H9 (cell line): ENCODE measurements around the gene ADAMTS16. TPM values are rescaled to one million over a fixed set of nuclear protein-coding genes. Genes with fewer than 3 reads are reported as not detected.

Source experiments
- DNase-seq: peaks from one replicate; pipeline ENCODE4 v3.0.0-alpha.2; 2017
- H2AFZ ChIP-seq: one replicate; pipeline ENCODE4 v1.6.1; 2013; ENCODE audit warnings: mild to moderate bottlenecking, low read length, control low read depth, moderate library complexity
- H2AK5ac ChIP-seq: 2 replicates; pipeline ENCODE4 v1.6.1; 2013; ENCODE audit warnings: low read length, control low read depth, mixed read lengths; ENCODE audit not compliant: insufficient read length
- H2BK120ac ChIP-seq: one replicate; pipeline ENCODE4 v1.6.1; 2013; ENCODE audit warnings: low read depth, mild to moderate bottlenecking, low read length, control low read depth, inconsistent platforms; ENCODE audit not compliant: poor library complexity, severe bottlenecking
- H2BK12ac ChIP-seq: 2 replicates; pipeline ENCODE4 v1.6.1; 2013; ENCODE audit warnings: low read length, control low read depth, mixed read lengths, low read depth; ENCODE audit not compliant: insufficient read length
- H2BK15ac ChIP-seq: 2 replicates; pipeline ENCODE4 v1.6.1; 2013; ENCODE audit warnings: low read depth, low read length, control low read depth
- H2BK20ac ChIP-seq: one replicate; pipeline ENCODE4 v1.6.1; 2013; ENCODE audit warnings: low read depth, mild to moderate bottlenecking, low read length, control low read depth, inconsistent platforms; ENCODE audit not compliant: poor library complexity, severe bottlenecking
- H2BK5ac ChIP-seq: 2 replicates; pipeline ENCODE4 v1.6.1; 2013; ENCODE audit warnings: low read length, control low read depth, mixed read lengths; ENCODE audit not compliant: insufficient read length
- H3K14ac ChIP-seq: 2 replicates; pipeline ENCODE4 v1.6.1; 2013; ENCODE audit warnings: low read length, control low read depth; ENCODE audit not compliant: insufficient read depth
- H3K18ac ChIP-seq: 2 replicates; pipeline ENCODE4 v1.6.1; 2013; ENCODE audit warnings: low read depth, mild to moderate bottlenecking, mixed read lengths, low read length, control low read depth; ENCODE audit not compliant: insufficient read length
- H3K23ac ChIP-seq: 2 replicates; pipeline ENCODE4 v1.6.1; 2013; ENCODE audit warnings: low read length, control low read depth, mixed read lengths, low read depth; ENCODE audit not compliant: insufficient read length
- H3K23me2 ChIP-seq: 2 replicates; pipeline ENCODE4 v1.6.1; 2013; ENCODE audit warnings: low read depth, mild to moderate bottlenecking, mixed read lengths, low read length, control low read depth; ENCODE audit not compliant: insufficient read length, poor library complexity, severe bottlenecking
- H3K27ac ChIP-seq: 2 replicates; pipeline ENCODE4 v1.5.1; 2013; ENCODE audit warnings: low read length, control low read depth, mixed read lengths, low read depth; ENCODE audit not compliant: insufficient read length
- H3K27me3 ChIP-seq: 2 replicates; pipeline ENCODE4 v1.6.1; 2013; ENCODE audit warnings: low read length, control low read depth, inconsistent platforms; ENCODE audit not compliant: insufficient read depth
- H3K4ac ChIP-seq: 2 replicates; pipeline ENCODE4 v1.6.1; 2013; ENCODE audit warnings: low read depth, mild to moderate bottlenecking, control low read depth, inconsistent platforms, low read length, moderate library complexity
- H3K4me1 ChIP-seq: 2 replicates; pipeline ENCODE4 v1.6.1; 2013; ENCODE audit warnings: low read length, control low read depth, inconsistent platforms; ENCODE audit not compliant: insufficient read depth
- H3K4me2 ChIP-seq: 2 replicates; pipeline ENCODE4 v1.6.1; 2013; ENCODE audit warnings: low read length, control low read depth, mixed read lengths; ENCODE audit not compliant: insufficient read length, insufficient read depth
- H3K56ac ChIP-seq: 2 replicates; pipeline ENCODE4 v1.6.1; 2013; ENCODE audit warnings: low read depth, mild to moderate bottlenecking, mixed read lengths, low read length, control low read depth; ENCODE audit not compliant: insufficient read length
- H3K79me1 ChIP-seq: 2 replicates; pipeline ENCODE4 v1.6.1; 2013; ENCODE audit warnings: low read depth, mild to moderate bottlenecking, moderate library complexity, low read length, control low read depth, inconsistent platforms; ENCODE audit not compliant: insufficient read depth, poor library complexity, severe bottlenecking
- H3K79me2 ChIP-seq: 2 replicates; pipeline ENCODE4 v1.6.1; 2013; ENCODE audit warnings: low read length, control low read depth, inconsistent platforms; ENCODE audit not compliant: insufficient read depth
- H3K9ac ChIP-seq: 2 replicates; pipeline ENCODE4 v1.6.1; 2013; ENCODE audit warnings: low read length, control low read depth, mixed read lengths; ENCODE audit not compliant: insufficient read length; ENCODE audit errors: extremely low read depth
- H3K9me3 ChIP-seq: one replicate; pipeline ENCODE4 v1.6.1; 2013; ENCODE audit warnings: low read depth, low read length, inconsistent platforms; ENCODE audit not compliant: control insufficient read depth
- H3T11ph ChIP-seq: one replicate; pipeline ENCODE4 v1.6.1; 2013; ENCODE audit warnings: mild to moderate bottlenecking, low read length, control low read depth, inconsistent platforms
- H4K20me1 ChIP-seq: one replicate; pipeline ENCODE4 v1.6.1; 2013; ENCODE audit not compliant: control insufficient read depth, insufficient read length, insufficient read depth
- H4K5ac ChIP-seq: 2 replicates; pipeline ENCODE4 v1.6.1; 2013; ENCODE audit warnings: low read depth, mild to moderate bottlenecking, mixed read lengths, low read length, control low read depth; ENCODE audit not compliant: insufficient read length
- H4K8ac ChIP-seq: replicated peaks from 2 replicates; pipeline ENCODE4 v1.6.1; 2013; ENCODE audit warnings: low read length, control low read depth, mixed read lengths, low read depth; ENCODE audit not compliant: insufficient read length
- H4K91ac ChIP-seq: 2 replicates; pipeline ENCODE4 v1.6.1; 2013; ENCODE audit warnings: low read depth, mild to moderate bottlenecking, moderate library complexity, mixed read lengths, low read length, control low read depth; ENCODE audit not compliant: insufficient read length
- H3K27ac Mint-ChIP-seq, 3 experiments: 2 replicates in 2 of 3; 3 replicates in 1 of 3; pipeline ENCODE4 v1.8.0; 2020 to 2021; ENCODE audit warnings: mixed read lengths in 3 of 3, mild to moderate bottlenecking in 1 of 3, moderate library complexity in 1 of 3
- H3K27me3 Mint-ChIP-seq: 2 replicates; pipeline ENCODE4 v1.8.0; 2021; ENCODE audit warnings: low read depth, mild to moderate bottlenecking, moderate library complexity, mixed read lengths
- H3K36me3 Mint-ChIP-seq, 3 experiments: 2 replicates in 2 of 3; 3 replicates in 1 of 3; pipeline ENCODE4 v1.8.0; 2020 to 2021; ENCODE audit warnings: low read depth in 3 of 3, mixed read lengths in 3 of 3; ENCODE audit not compliant: insufficient read depth in 1 of 3
- H3K4me1 Mint-ChIP-seq, 2 experiments: 2 replicates each; pipeline ENCODE4 v1.8.0; 2020; ENCODE audit warnings: mixed read lengths in 2 of 2
- H3K4me3 Mint-ChIP-seq, 2 experiments: 2 replicates in 1 of 2; 3 replicates in 1 of 2; pipeline ENCODE4 v1.8.0; 2020 to 2021; ENCODE audit warnings: mild to moderate bottlenecking in 2 of 2, mixed read lengths in 2 of 2, moderate library complexity in 1 of 2
- H3K9me3 Mint-ChIP-seq, 2 experiments: 2 replicates in 1 of 2; 3 replicates in 1 of 2; pipeline ENCODE4 v1.8.0; 2020; ENCODE audit warnings: mild to moderate bottlenecking in 2 of 2, mixed read lengths in 2 of 2, moderate library complexity in 1 of 2
- WGBS: extraction: QIAGEN DNeasy Blood & Tissue Kit; methylation state at CpG from one replicate; pipeline ENCODE4 v1.1.7; 2013; ENCODE audit warnings: missing lambda C conversion rate, low lambda C conversion rate, mixed read lengths; ENCODE audit not compliant: insufficient read length; ENCODE audit errors: extremely low coverage; 5-methylcytosine and 5-hydroxymethylcytosine counted together
- total RNA-seq: library from RNA; stranded (reverse); gene quantifications from 2 replicates; pipeline ENCODE4 v1.2.1, GENCODE V29; 2021
- TF ChIP-seq, protein P1 (sequence below): fragments of 200-600 bp; sonication (generic); conservative IDR thresholded peaks from 3 replicates; pipeline ENCODE4 v1.8.0; 2021; ENCODE audit warnings: antibody characterized with exemption, mild to moderate bottlenecking

ADAMTS16 gene
- total RNA-seq, 1 experiment from 2014 or later = 4.5 TPM

DNA sequence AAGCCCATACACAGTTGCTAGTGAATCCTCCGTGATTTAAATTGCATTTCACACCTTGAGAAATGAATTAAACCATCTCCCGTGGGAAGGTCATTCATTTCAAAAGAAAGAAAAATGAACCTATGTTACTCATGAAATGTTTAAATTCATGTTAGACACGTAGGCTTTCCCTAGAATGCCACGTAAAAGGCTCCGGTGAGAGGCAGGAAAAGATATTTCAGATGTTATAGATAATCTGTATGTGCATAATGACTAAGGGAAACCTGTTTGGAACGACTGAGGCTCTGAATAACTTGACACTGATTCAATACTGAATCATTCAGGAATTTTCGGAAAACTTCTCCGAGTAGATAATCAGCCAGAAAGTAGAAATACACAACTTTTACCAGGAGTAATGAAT lies 148.1 kb downstream of the ADAMTS16 start:
- Histone ChIP-seq H3K4ac (no peak overlapping the region), H4K8ac (no peak overlapping the region), H3K27ac (no peak overlapping the region), H3K9ac (no peak overlapping the region), H3K23me2 (no peaks in the 10 kb centered on the region), H2BK20ac (no peak overlapping the region), H4K5ac (no peak overlapping the region), H3K4me2 (no peak overlapping the region), H4K20me1 (no peaks in the 10 kb centered on the region), H2BK15ac (no peak overlapping the region), H3K56ac (no peak overlapping the region), H2AFZ (no peak overlapping the region), H3T11ph (no peak overlapping the region), H3K18ac (no peak overlapping the region), H4K91ac (no peak overlapping the region), H3K23ac (no peak overlapping the region), H3K14ac (no peak overlapping the region), H3K9me3 (no peaks in the 10 kb centered on the region), H3K27me3 (no peaks in the 10 kb centered on the region), H2BK120ac (no peak overlapping the region), H3K79me2 (no peaks in the 10 kb centered on the region), H3K79me1 (no peaks in the 10 kb centered on the region), H2AK5ac (no peak overlapping the region), H3K4me1 (peaks cover 2% of the 10 kb centered on the region; the same call in 1 of the 2 replicates), H2BK5ac (no peak overlapping the region), H2BK12ac (no peak overlapping the region)
- Mint-ChIP-seq H3K9me3 (peaks cover under 1 to 3% of the 10 kb centered on the region in 2 experiments; a peak in 3 of 5 replicates), H3K36me3 (peaks cover 0 to 4% (median 2%) of the 10 kb centered on the region in 3 experiments; a peak in 4 of 7 replicates), H3K4me3 (no peak overlapping the region), H3K4me1 (peaks cover 13 to 14% of the 10 kb centered on the region in 2 experiments), H3K27me3 (no peaks in the 10 kb centered on the region), H3K27ac (no peak overlapping the region; a peak in 1 of 7 replicates)
- WGBS = no CpG with 5 or more reads among the region's 8 CpGs
- TF ChIP-seq, protein P1, sequence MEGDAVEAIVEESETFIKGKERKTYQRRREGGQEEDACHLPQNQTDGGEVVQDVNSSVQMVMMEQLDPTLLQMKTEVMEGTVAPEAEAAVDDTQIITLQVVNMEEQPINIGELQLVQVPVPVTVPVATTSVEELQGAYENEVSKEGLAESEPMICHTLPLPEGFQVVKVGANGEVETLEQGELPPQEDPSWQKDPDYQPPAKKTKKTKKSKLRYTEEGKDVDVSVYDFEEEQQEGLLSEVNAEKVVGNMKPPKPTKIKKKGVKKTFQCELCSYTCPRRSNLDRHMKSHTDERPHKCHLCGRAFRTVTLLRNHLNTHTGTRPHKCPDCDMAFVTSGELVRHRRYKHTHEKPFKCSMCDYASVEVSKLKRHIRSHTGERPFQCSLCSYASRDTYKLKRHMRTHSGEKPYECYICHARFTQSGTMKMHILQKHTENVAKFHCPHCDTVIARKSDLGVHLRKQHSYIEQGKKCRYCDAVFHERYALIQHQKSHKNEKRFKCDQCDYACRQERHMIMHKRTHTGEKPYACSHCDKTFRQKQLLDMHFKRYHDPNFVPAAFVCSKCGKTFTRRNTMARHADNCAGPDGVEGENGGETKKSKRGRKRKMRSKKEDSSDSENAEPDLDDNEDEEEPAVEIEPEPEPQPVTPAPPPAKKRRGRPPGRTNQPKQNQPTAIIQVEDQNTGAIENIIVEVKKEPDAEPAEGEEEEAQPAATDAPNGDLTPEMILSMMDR = no peak
- DNase-seq = no peak
